HCT116 (cell line): Measurements from ENCODE around the gene SERPINA3. TPM values are rescaled to one million over a fixed set of nuclear protein-coding genes. Genes with fewer than 3 reads are reported as not detected.

Source experiments
- ATAC-seq: fragments of 200-7000 bp; cut with Tn5 transposase; 2 replicates; pipeline ENCODE4 v1.9.1; 2020; ENCODE audit warnings: mild to moderate bottlenecking, moderate library complexity
- BruUV-seq: library from RNA; stranded (reverse); fragments of 400-500 nt; replicated peaks from 2 replicates; lab custom pipeline; 2021; lab: Mats Ljungman, UMichigan
- CTCF ChIA-PET: fragments of 300-600 bp; sonication (Branson Sonifier 250); formaldehyde crosslinking; loops from one replicate; lab custom pipeline; 2021; ENCODE audit warnings: antibody characterized with exemption; lab: Charles Lee
- POLR2A ChIA-PET: fragments of 300-600, 350-600 bp; sonication (Branson Sonifier 250); formaldehyde crosslinking; loops from one replicate; lab custom pipeline; 2021; ENCODE audit warnings: antibody characterized with exemption; lab: Charles Lee
- RAD21 ChIA-PET, 2 experiments: fragments of 300-600 bp; sonication (Branson Sonifier 250); formaldehyde crosslinking; loops; one replicate each; lab custom pipeline; 2023; ENCODE audit warnings: low total read pairs in 2 of 2; ENCODE audit not compliant: uncharacterized antibody in 2 of 2, unreplicated experiment in 2 of 2, low non-redundant PET in 1 of 2; lab: Charles Lee
- DNase-seq: peaks from one replicate; pipeline ENCODE4 v3.0.0-alpha.2; 2010; ENCODE audit warnings: low read depth, low spot score
- H2AFZ ChIP-seq: fragments of 200-600 bp; shearing (Covaris generic), sonication (generic); 2 replicates; pipeline ENCODE4 v1.6.1; 2017; ENCODE audit warnings: low read depth, mixed run types, mixed read lengths, antibody characterized with exemption, low read length; ENCODE audit not compliant: poor library complexity, severe bottlenecking
- H3K27ac ChIP-seq: 2 replicates; pipeline ENCODE4 v1.5.1; 2012; ENCODE audit warnings: low read depth, low read length
- H3K27me3 ChIP-seq: fragments of 200-600 bp; sonication (generic); 2 replicates; pipeline ENCODE4 v1.6.1; 2016; ENCODE audit warnings: mixed run types, low read length, mixed read lengths; ENCODE audit not compliant: insufficient read depth
- H3K36me3 ChIP-seq, 2 experiments: fragments of 200-500 bp in 1 of 2; fragments of 200-600 bp in 1 of 2; sonication (Bioruptor generic) in 1 of 2; sonication (generic) in 1 of 2; 2 replicates each; pipeline versions ENCODE4 v1.5.1 to v1.6.1; 2014 to 2016; ENCODE audit warnings: low read length in 2 of 2, inconsistent platforms in 1 of 2, mixed read lengths in 1 of 2, mixed run types in 1 of 2; ENCODE audit not compliant: insufficient read depth in 2 of 2, control insufficient read depth in 1 of 2
- H3K4me1 ChIP-seq, 2 experiments: fragments of 200-600 bp in 1 of 2; sonication (generic) in 1 of 2; 2 replicates each; pipeline versions ENCODE4 v1.5.1 to v1.6.1; 2012 to 2017; ENCODE audit warnings: low read length in 2 of 2, inconsistent platforms in 1 of 2, mild to moderate bottlenecking in 1 of 2, mixed read lengths in 1 of 2, mixed run types in 1 of 2, moderate library complexity in 1 of 2; ENCODE audit not compliant: insufficient read depth in 2 of 2, control insufficient read depth in 1 of 2
- H3K4me2 ChIP-seq: fragments of 200-600 bp; sonication (generic); 2 replicates; pipeline ENCODE4 v1.6.1; 2017; ENCODE audit warnings: mixed run types, low read length, mixed read lengths
- H3K4me3 ChIP-seq, 2 experiments: fragments of 200-600 bp in 1 of 2; sonication (generic) in 1 of 2; replicated peaks in 1 of 2; 2 replicates each; pipeline ENCODE4 v1.5.1; 2011 to 2016; ENCODE audit warnings: low read length in 2 of 2, control low read depth in 1 of 2, low read depth in 1 of 2, mild to moderate bottlenecking in 1 of 2, mixed read lengths in 1 of 2, mixed run types in 1 of 2
- H3K79me2 ChIP-seq: fragments of 200-600 bp; sonication (generic); 2 replicates; pipeline ENCODE4 v1.6.1; 2017; ENCODE audit warnings: mild to moderate bottlenecking, mixed run types, low read length, moderate library complexity, mixed read lengths; ENCODE audit not compliant: insufficient read depth
- H3K9ac ChIP-seq: fragments of 200-600 bp; sonication (generic); 2 replicates; pipeline ENCODE4 v1.6.1; 2016; ENCODE audit warnings: low read length, mixed read lengths
- H3K9me2 ChIP-seq: fragments of 200-600 bp; sonication (generic), shearing (Covaris generic); 2 replicates; pipeline ENCODE4 v1.6.1; 2017; ENCODE audit warnings: mixed run types, mild to moderate bottlenecking, moderate library complexity; ENCODE audit not compliant: insufficient read depth
- H3K9me3 ChIP-seq, 2 experiments: fragments of 200-500 bp in 1 of 2; fragments of 200-600 bp in 1 of 2; sonication (Bioruptor generic) in 1 of 2; sonication (generic) in 1 of 2; 2 replicates each; pipeline ENCODE4 v1.6.1; 2014 to 2017; ENCODE audit warnings: low read length in 2 of 2, mixed read lengths in 2 of 2, inconsistent platforms in 1 of 2, low read depth in 1 of 2, mild to moderate bottlenecking in 1 of 2, mixed run types in 1 of 2, moderate library complexity in 1 of 2; ENCODE audit not compliant: control insufficient read depth in 1 of 2, insufficient read depth in 1 of 2
- H4K20me1 ChIP-seq: fragments of 200-600 bp; sonication (generic), shearing (Covaris generic); 2 replicates; pipeline ENCODE4 v1.6.1; 2017; ENCODE audit warnings: mixed run types, mild to moderate bottlenecking, moderate library complexity; ENCODE audit not compliant: insufficient read depth
- CBX3 ChIP-seq: IDR thresholded peaks from 2 replicates; pipeline ENCODE4 v1.6.1; 2012; ENCODE audit warnings: low read depth
- CTCF ChIP-seq, 3 experiments: fragments of 200-600 bp in 1 of 3; sonication (generic) in 1 of 3; IDR thresholded peaks in 2 of 3; conservative IDR thresholded peaks in 1 of 3; 2 replicates each; pipeline ENCODE4 v1.5.1; 2012 to 2017; ENCODE audit warnings: low read depth in 2 of 3, low read length in 2 of 3, antibody characterized with exemption in 1 of 3, borderline replicate concordance in 1 of 3, control low read depth in 1 of 3, mild to moderate bottlenecking in 1 of 3, mixed read lengths in 1 of 3, mixed run types in 1 of 3, moderate library complexity in 1 of 3; ENCODE audit not compliant: insufficient read depth in 1 of 3
- EGR1 ChIP-seq: IDR thresholded peaks from 2 replicates; pipeline ENCODE4 v1.6.1; 2012; ENCODE audit warnings: low read depth
- ELF1 ChIP-seq: IDR thresholded peaks from 2 replicates; pipeline ENCODE4 v1.6.1; 2012; ENCODE audit warnings: low read depth, borderline replicate concordance
- EZH2 ChIP-seq: fragments of 200-600 bp; sonication (generic); IDR thresholded peaks from 2 replicates; pipeline ENCODE4 v1.6.1; 2017; ENCODE audit warnings: antibody characterized with exemption, mixed run types
- EZH2phosphoT487 ChIP-seq: fragments of 200-600 bp; IDR thresholded peaks from 2 replicates; pipeline ENCODE4 v1.6.1; 2018; ENCODE audit warnings: antibody characterized with exemption, borderline replicate concordance
- FOSL1 ChIP-seq: IDR thresholded peaks from 2 replicates; pipeline ENCODE4 v1.6.1; 2012; ENCODE audit warnings: low read depth
- JUND ChIP-seq: IDR thresholded peaks from 2 replicates; pipeline ENCODE4 v1.6.1; 2012
- MAX ChIP-seq: IDR thresholded peaks from 2 replicates; pipeline ENCODE4 v1.6.1; 2012
- POLR2AphosphoS5 ChIP-seq: IDR thresholded peaks from 2 replicates; pipeline ENCODE4 v1.6.1; 2011; ENCODE audit warnings: mild to moderate bottlenecking, low read depth, low read length, moderate library complexity
- SP1 ChIP-seq: IDR thresholded peaks from 2 replicates; pipeline ENCODE4 v1.6.1; 2012; ENCODE audit warnings: low read depth
- SRF ChIP-seq: IDR thresholded peaks from 2 replicates; pipeline ENCODE4 v1.6.1; 2012; ENCODE audit warnings: low read depth
- ZBTB33 ChIP-seq: IDR thresholded peaks from 2 replicates; pipeline ENCODE4 v1.6.1; 2011; ENCODE audit warnings: mild to moderate bottlenecking, low read length, moderate library complexity; ENCODE audit not compliant: insufficient replicate concordance; ENCODE audit errors: extremely low read depth
- ZFX ChIP-seq: fragments of 450-650 bp; IDR thresholded peaks from 2 replicates; pipeline ENCODE4 v1.6.1; 2017
- ZNF274 ChIP-seq: fragments of 200-500 bp; sonication (Bioruptor generic); IDR thresholded peaks from 2 replicates; pipeline ENCODE4 v1.6.1; 2014; ENCODE audit warnings: mild to moderate bottlenecking, low read depth, low read length, inconsistent platforms
- intact Hi-C: fragments of 100-400 bp; cut with micrococcal nuclease; formaldehyde crosslinking; loops from 2 replicates; pipeline ENCODE4 v1.10.0; 2022
- total RNA-seq: library from RNA; stranded (reverse); gene quantifications from one replicate; pipeline ENCODE4 v1.2.1, GENCODE V29; 2021; ENCODE audit not compliant: unreplicated experiment

The SERPINA3 gene
- total RNA-seq, 1 experiment from 2014 or later: 4.3 TPM

GRCh38 chr14:94665121-94665520 lies 52.9 kb downstream of the SERPINA3 start:
- TF ChIP-seq POLR2AphosphoS5 (no peak), JUND (no peak), EGR1 (no peak), ZBTB33 (no peak), ZNF274 (no peak), SRF (no peak), SP1 (no peak), FOSL1 (no peak), ZFX (no peak), CTCF (IDR thresholded peaks at IDR 0.05 in 2 of 3, conservative IDR thresholded peaks at IDR 0.05 in 1 of 3; ENCODE audit: borderline replicate concordance in 1 of 3, insufficient read depth in 1 of 3, low read depth in 2 of 3, low read length in 2 of 3) (no peak), CBX3 (no peak), EZH2phosphoT487 (no peak), MAX (no peak), ELF1 (no peak), EZH2 (no peak)
- Histone ChIP-seq H3K27me3 (peaks cover 8% of the 10 kb centered on the region; the same call in 1 of the 2 replicates), H3K27ac (no peak overlapping the region), H3K79me2 (no peaks in the 10 kb centered on the region), H3K9ac (no peak overlapping the region), H3K4me1 (no peaks in the 10 kb centered on the region), H2AFZ (no peak overlapping the region), H3K4me3 (no peak overlapping the region), H3K4me2 (no peak overlapping the region), H3K9me3 (no peaks in the 10 kb centered on the region), H4K20me1 (no peaks in the 10 kb centered on the region), H3K36me3 (no peaks in the 10 kb centered on the region), H3K9me2 (no peaks in the 10 kb centered on the region)
- ChIA-PET RAD21 (no interaction called here), CTCF (no interaction called here), POLR2A (no interaction called here)
- BruUV-seq: no TSS peak
- ATAC-seq (no peak), DNase-seq (no peak)
- intact Hi-C loops: no loop called here
